ENCODE results near the gene CIZ1. TPM values are rescaled to one million over a fixed set of nuclear protein-coding genes. Genes with fewer than 3 reads are reported as not detected.
A peak's percentile ranks its signal among the peaks of the same experiment; 100 is the strongest.

Gene CIZ1
- total and polyA plus RNA-seq, 4 donors = 36.6 to 83.7 (median 50.5) TPM

GRCh38 chr9:128141604-128142003, 49.8 kb downstream of the CIZ1 start:
- H3K9me3 ChIP-seq (ENCODE audit: control insufficient read depth in 4 of 4, insufficient read depth in 3 of 4, low read length in 3 of 4) = no peaks in the 10 kb centered on the region
- H3K27me3 ChIP-seq (ENCODE audit: control insufficient read depth in 3 of 3, insufficient read depth in 3 of 3, low read length in 2 of 3) = no peaks in the 10 kb centered on the region
- no peak overlapping the region for H3K27ac ChIP-seq (ENCODE audit: low read depth in 1 of 2, low read length in 1 of 2)
- ATAC-seq (ENCODE audit: insufficient read depth, low FRiP score) (no peak), DNase-seq (no peak)
- no peak overlapping the region for H3K9ac ChIP-seq (ENCODE audit: insufficient read depth in 1 of 2, low read length in 2 of 2)
- no peak overlapping the region for H3K4me3 ChIP-seq
- WGBS, 2 donors = 97 to 100% methylated on average over 3 of the region's 3 CpGs
- H3K4me1 ChIP-seq (ENCODE audit: control insufficient read depth in 5 of 5, insufficient read depth in 5 of 5, low read length in 5 of 5) = peaks cover 0 to 16% (median 0%) of the 10 kb centered on the region in 5 donors
- TF ChIP-seq CTCF (IDR thresholded peaks at IDR 0.05; ENCODE audit: control extremely low read depth, extremely low read depth) = no peak
- no peaks in the 10 kb centered on the region for H3K36me3 ChIP-seq (ENCODE audit: control insufficient read depth in 4 of 4, insufficient read depth in 4 of 4, low read length in 4 of 4)

- H3K36me3 ChIP-seq (ENCODE audit: control insufficient read depth in 4 of 4, insufficient read depth in 4 of 4, low read length in 4 of 4) = no peaks in the 10 kb centered on the region
- WGBS, 2 donors = 67 to 79% methylated on average over 8 to 9 of the region's 16 CpGs
- peaks cover 0 to 5% (median 0%) of the 10 kb centered on the region in 5 donors for H3K4me1 ChIP-seq (ENCODE audit: control insufficient read depth in 5 of 5, insufficient read depth in 5 of 5, low read length in 5 of 5)
- ATAC-seq (ENCODE audit: insufficient read depth, low FRiP score) (no peak), DNase-seq (peak in 1 of 3 donors; percentile 81)
- H3K4me3 ChIP-seq = no peak overlapping the region
- H3K9ac ChIP-seq (ENCODE audit: insufficient read depth in 1 of 2, low read length in 2 of 2) = no peak overlapping the region
- TF ChIP-seq CTCF (IDR thresholded peaks at IDR 0.05; ENCODE audit: control extremely low read depth, extremely low read depth) = no peak
- no peaks in the 10 kb centered on the region for H3K27me3 ChIP-seq (ENCODE audit: control insufficient read depth in 3 of 3, insufficient read depth in 3 of 3, low read length in 2 of 3)
- H3K9me3 ChIP-seq (ENCODE audit: control insufficient read depth in 4 of 4, insufficient read depth in 3 of 4, low read length in 3 of 4) = no peaks in the 10 kb centered on the region
- H3K27ac ChIP-seq (ENCODE audit: low read depth in 1 of 2, low read length in 1 of 2) = no peak overlapping the region
Measured at GRCh38 chr9:128139621-128140020, 51.8 kb downstream of the CIZ1 start.

GRCh38 chr9:128138001-128138400, 53.4 kb downstream of the CIZ1 start:
- Histone ChIP-seq H3K36me3 (ENCODE audit: control insufficient read depth in 4 of 4, insufficient read depth in 4 of 4, low read length in 4 of 4) (no peaks in the 10 kb centered on the region), H3K4me3 (no peak overlapping the region), H3K9me3 (ENCODE audit: control insufficient read depth in 4 of 4, insufficient read depth in 3 of 4, low read length in 3 of 4) (peaks cover 0 to 5% (median 0%) of the 10 kb centered on the region in 4 donors), H3K4me1 (ENCODE audit: control insufficient read depth in 5 of 5, insufficient read depth in 5 of 5, low read length in 5 of 5) (no peaks in the 10 kb centered on the region), H3K27me3 (ENCODE audit: control insufficient read depth in 3 of 3, insufficient read depth in 3 of 3, low read length in 2 of 3) (no peaks in the 10 kb centered on the region), H3K27ac (ENCODE audit: low read depth in 1 of 2, low read length in 1 of 2) (no peak overlapping the region), H3K9ac (ENCODE audit: insufficient read depth in 1 of 2, low read length in 2 of 2) (no peak overlapping the region)
- no peak for TF ChIP-seq CTCF (IDR thresholded peaks at IDR 0.05; ENCODE audit: control extremely low read depth, extremely low read depth)
- 88 to 89% methylated on average over 3 of the region's 3 CpGs for WGBS, 2 donors
- DNase-seq = no peak
- ATAC-seq (ENCODE audit: insufficient read depth, low FRiP score) = no peak

Data from lung (tissue), 12 donors.